OCI-LY3 (cell line): ENCODE results near the gene LAMB4.

Source experiments
- CTCF ChIP-seq: fragments of 200-600, 300-600 bp; sonication (generic); IDR thresholded peaks from 2 replicates; pipeline ENCODE4 v1.5.1; 2014; ENCODE audit warnings: antibody characterized with exemption, low read length, low read depth
- EZH2phosphoT487 ChIP-seq: fragments of 200-600 bp; shearing (Covaris generic); IDR thresholded peaks from 2 replicates; pipeline ENCODE4 v1.6.1; 2018; ENCODE audit warnings: antibody characterized with exemption, mixed run types, low read depth

GRCh38 chr7:108112683-108113082, 17.5 kb downstream of the LAMB4 start:
- TF ChIP-seq CTCF (no peak), EZH2phosphoT487 (no peak)
